Measurements from ENCODE around the gene THSD4.

GRCh38 chr15:71743861-71744382, 628.7 kb downstream of the THSD4 start:
- TF ChIP-seq MAX (IDR thresholded peaks at IDR 0.05) (no peak), POLR2A (IDR thresholded peaks at IDR 0.05; ENCODE audit: control extremely low read depth in 1 of 2, low read depth in 2 of 2, low read length in 2 of 2) (no peak), CTCF (IDR thresholded peaks at IDR 0.05; ENCODE audit: control extremely low read depth in 1 of 3, insufficient read depth in 1 of 3, low read depth in 1 of 3, low read length in 3 of 3) (peak in 2 of 3 experiments; percentile 60 to 62; a peak in 3 of 4 replicates), POLR2AphosphoS5 (IDR thresholded peaks at IDR 0.05; ENCODE audit: low read depth, low read length) (no peak)

All from H1 (cell line).